Endothelial cell (in vitro differentiated cells): ENCODE results near the gene ITPK1. TPM values are rescaled to one million over a fixed set of nuclear protein-coding genes. Genes with fewer than 3 reads are reported as not detected.

ENCODE experiments used
- DNase-seq: peaks from one replicate; pipeline ENCODE4 v3.0.0; 2021; ENCODE audit warnings: low spot score
- H3K27ac Mint-ChIP-seq: one replicate; pipeline ENCODE4 v1.8.0; 2021; ENCODE audit warnings: mixed read lengths, inconsistent platforms; ENCODE audit not compliant: unreplicated experiment
- H3K27me3 Mint-ChIP-seq: one replicate; pipeline ENCODE4 v1.8.0; 2021; ENCODE audit warnings: mild to moderate bottlenecking, moderate library complexity, mixed read lengths, inconsistent platforms; ENCODE audit not compliant: unreplicated experiment
- H3K36me3 Mint-ChIP-seq: one replicate; pipeline ENCODE4 v1.8.0; 2021; ENCODE audit warnings: mild to moderate bottlenecking, low read depth, mixed read lengths, inconsistent platforms; ENCODE audit not compliant: unreplicated experiment
- H3K4me1 Mint-ChIP-seq: one replicate; pipeline ENCODE4 v1.8.0; 2021; ENCODE audit warnings: mild to moderate bottlenecking, mixed read lengths, inconsistent platforms; ENCODE audit not compliant: unreplicated experiment
- H3K4me3 Mint-ChIP-seq: one replicate; pipeline ENCODE4 v1.8.0; 2021; ENCODE audit warnings: mild to moderate bottlenecking, mixed read lengths, inconsistent platforms; ENCODE audit not compliant: unreplicated experiment
- H3K9me3 Mint-ChIP-seq: one replicate; pipeline ENCODE4 v1.8.0; 2021; ENCODE audit warnings: mixed read lengths, inconsistent platforms; ENCODE audit not compliant: unreplicated experiment
- total RNA-seq: library from RNA; stranded (reverse); fragmentation: NEBNext Ultra II Directional; extraction: Animal tissue kit (Norgen Biotek cat#: 25700); gene quantifications from one replicate; pipeline ENCODE4 v1.2.1, GENCODE V29; 2021; ENCODE audit not compliant: unreplicated experiment
- TF ChIP-seq, protein P1 (sequence below): fragments of 200-600 bp; sonication (generic); IDR thresholded peaks from one replicate; pipeline ENCODE4 v1.5.0; 2021; ENCODE audit warnings: antibody characterized with exemption; ENCODE audit not compliant: unreplicated experiment

ITPK1 gene
- total RNA-seq, 1 donor from 2014 or later = 39.2 TPM

DNA sequence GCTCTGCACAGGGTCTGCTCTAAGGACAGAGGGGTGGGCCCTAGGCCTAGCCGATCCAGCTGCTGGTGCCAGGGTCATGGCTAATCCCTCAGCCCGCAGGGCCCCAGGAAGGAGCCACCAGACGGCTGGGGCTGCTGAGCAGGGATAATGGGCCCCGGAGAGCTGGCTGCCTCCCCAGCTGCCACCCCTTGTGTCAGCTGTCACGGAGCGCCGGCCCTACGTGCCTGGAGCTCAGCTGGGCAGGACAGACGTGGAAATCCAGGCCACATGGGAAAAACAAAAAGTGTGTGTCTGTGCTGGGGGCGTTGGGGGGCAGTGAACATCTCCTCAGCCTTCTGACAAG lies 156.6 kb downstream of the ITPK1 start:
- H3K4me1 Mint-ChIP-seq = no peaks in the 10 kb centered on the region
- H3K4me3 Mint-ChIP-seq = no peak overlapping the region
- peaks cover 4% of the 10 kb centered on the region for H3K36me3 Mint-ChIP-seq
- H3K27ac Mint-ChIP-seq = no peak overlapping the region
- DNase-seq = no peak
- peaks cover 6% of the 10 kb centered on the region for H3K27me3 Mint-ChIP-seq
- TF ChIP-seq, protein P1, sequence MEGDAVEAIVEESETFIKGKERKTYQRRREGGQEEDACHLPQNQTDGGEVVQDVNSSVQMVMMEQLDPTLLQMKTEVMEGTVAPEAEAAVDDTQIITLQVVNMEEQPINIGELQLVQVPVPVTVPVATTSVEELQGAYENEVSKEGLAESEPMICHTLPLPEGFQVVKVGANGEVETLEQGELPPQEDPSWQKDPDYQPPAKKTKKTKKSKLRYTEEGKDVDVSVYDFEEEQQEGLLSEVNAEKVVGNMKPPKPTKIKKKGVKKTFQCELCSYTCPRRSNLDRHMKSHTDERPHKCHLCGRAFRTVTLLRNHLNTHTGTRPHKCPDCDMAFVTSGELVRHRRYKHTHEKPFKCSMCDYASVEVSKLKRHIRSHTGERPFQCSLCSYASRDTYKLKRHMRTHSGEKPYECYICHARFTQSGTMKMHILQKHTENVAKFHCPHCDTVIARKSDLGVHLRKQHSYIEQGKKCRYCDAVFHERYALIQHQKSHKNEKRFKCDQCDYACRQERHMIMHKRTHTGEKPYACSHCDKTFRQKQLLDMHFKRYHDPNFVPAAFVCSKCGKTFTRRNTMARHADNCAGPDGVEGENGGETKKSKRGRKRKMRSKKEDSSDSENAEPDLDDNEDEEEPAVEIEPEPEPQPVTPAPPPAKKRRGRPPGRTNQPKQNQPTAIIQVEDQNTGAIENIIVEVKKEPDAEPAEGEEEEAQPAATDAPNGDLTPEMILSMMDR = no peak
- no peaks in the 10 kb centered on the region for H3K9me3 Mint-ChIP-seq

DNA sequence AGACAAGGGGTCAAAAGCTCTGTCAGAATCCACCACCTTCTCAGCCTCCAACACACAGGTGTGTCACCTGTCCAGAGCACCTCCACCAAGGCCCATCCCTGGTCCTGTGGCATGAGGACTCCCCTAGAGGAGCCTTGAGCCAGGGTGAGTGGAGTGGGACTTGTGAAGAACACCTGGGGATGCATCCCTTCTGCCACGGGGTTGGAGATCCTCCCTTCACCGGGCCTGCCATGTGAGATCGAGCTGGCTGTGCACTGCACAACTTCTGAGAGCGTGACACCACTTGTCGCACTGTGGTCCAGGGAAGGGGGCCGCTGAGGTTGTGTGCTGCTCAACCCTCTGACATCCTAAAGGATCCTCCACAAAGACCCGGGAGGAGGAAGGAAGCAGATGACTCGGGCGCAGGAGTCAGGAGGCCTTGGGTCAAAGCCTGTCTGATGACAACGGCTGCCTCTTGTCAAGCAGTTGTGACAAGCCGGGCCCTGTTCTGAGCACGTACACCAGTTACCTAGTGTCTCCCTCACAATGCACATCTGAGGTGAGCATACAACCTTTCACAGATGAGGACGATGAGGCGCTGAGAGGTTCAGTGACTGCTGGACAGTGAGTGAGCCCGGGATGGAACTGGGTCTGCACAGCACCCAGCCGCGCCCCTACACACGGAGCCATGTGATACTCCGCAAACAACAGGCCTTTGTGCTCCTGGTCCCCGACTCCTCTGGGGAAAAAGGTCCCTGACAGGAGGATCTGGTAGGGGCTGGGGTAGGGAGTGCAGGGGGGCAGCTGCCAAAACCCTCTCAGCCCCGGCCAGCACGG lies 157.1 kb downstream of the ITPK1 start:
- Mint-ChIP-seq H3K9me3 (no peaks in the 10 kb centered on the region), H3K36me3 (peaks cover 4% of the 10 kb centered on the region), H3K4me3 (no peak overlapping the region), H3K4me1 (no peaks in the 10 kb centered on the region), H3K27ac (no peak overlapping the region), H3K27me3 (peaks cover 6% of the 10 kb centered on the region)
- TF ChIP-seq, protein P1 = no peak
- no peak for DNase-seq

DNA sequence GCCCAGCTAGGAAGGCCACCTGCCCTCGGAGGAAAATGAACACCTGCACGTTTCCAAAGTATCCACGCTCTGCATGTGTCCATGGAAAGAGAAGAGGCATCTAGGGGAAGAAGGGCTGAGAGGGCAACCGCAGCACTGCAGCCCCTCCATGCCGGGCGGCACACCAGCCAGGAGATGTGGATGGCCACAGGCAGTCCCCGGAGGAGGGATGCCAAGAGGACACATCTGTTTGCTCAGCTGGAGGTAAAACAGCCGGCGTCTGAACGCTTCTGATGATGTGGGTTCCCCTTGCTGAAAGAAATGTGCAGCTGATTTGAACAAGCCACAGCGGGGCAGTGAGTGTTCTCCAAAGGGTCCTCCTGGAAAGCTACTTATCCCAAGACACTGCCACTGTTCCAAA lies 158.8 kb downstream of the ITPK1 start:
- H3K27me3 Mint-ChIP-seq = peaks cover 8% of the 10 kb centered on the region
- H3K36me3 Mint-ChIP-seq = peaks cover 4% of the 10 kb centered on the region
- H3K4me1 Mint-ChIP-seq = no peaks in the 10 kb centered on the region
- no peak overlapping the region for H3K27ac Mint-ChIP-seq
- no peak overlapping the region for H3K4me3 Mint-ChIP-seq
- DNase-seq = no peak
- H3K9me3 Mint-ChIP-seq = no peaks in the 10 kb centered on the region
- TF ChIP-seq, protein P1 = no peak

DNA sequence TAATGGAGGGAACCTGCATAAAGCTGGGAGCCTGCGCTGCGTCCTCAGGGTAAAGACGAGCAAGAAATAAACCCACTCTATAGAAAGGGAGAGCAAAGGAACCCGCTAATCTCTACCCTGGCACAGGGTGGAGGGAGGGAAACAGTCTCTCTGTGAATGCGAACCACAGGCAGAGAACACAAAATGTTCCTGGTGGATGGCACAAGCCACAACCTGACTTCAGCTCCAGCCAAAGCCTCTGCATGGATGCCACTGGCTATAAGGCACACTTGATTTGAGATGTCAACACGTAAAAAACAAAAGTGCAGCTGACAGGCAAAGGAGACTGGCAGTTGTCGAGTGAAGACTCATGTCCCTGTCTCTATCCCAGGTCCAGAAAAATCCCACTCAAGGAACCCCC lies 160.3 kb downstream of the ITPK1 start:
- Mint-ChIP-seq H3K36me3 (peaks cover 4% of the 10 kb centered on the region), H3K27me3 (peaks cover 8% of the 10 kb centered on the region), H3K9me3 (no peaks in the 10 kb centered on the region), H3K4me1 (no peaks in the 10 kb centered on the region), H3K27ac (no peak overlapping the region), H3K4me3 (no peak overlapping the region)
- no peak for DNase-seq
- TF ChIP-seq, protein P1 = no peak

DNA sequence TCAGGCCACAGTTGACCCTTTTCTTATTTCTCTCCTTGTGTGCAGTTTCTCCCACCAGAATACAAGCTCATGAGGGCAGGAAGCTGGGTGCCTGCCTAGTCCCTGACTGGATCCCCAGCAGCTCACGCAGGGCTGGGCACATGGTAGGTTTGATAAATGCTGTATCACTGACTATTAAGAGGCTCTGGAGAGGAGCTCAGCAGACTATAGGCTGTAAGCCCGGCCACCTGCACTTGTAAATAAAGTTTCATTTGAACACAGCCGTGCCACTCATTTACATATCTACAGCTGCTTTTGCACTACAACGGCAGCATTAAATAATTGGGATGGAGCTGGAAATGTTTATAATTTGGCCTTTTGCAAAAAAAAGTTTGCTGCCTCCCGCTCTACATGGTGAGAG lies 160.8 kb downstream of the ITPK1 start:
- Mint-ChIP-seq H3K27ac (no peak overlapping the region), H3K9me3 (no peaks in the 10 kb centered on the region), H3K27me3 (peaks cover 8% of the 10 kb centered on the region), H3K36me3 (peaks cover 4% of the 10 kb centered on the region), H3K4me1 (no peaks in the 10 kb centered on the region), H3K4me3 (no peak overlapping the region)
- DNase-seq = no peak
- TF ChIP-seq, protein P1 = no peak
